Activated CD8-positive, alpha-beta memory T cell treated with anti-CD3 and anti-CD28 coated beads for 24 hours (primary cell): ENCODE measurements around the gene IRF1.
A peak's percentile ranks its signal among the peaks of the same experiment; 100 is the strongest.

Experiments
- DNase-seq: peaks from one replicate; pipeline ENCODE4 v3.0.0-alpha.2; 2020

The IRF1 gene

DNA sequence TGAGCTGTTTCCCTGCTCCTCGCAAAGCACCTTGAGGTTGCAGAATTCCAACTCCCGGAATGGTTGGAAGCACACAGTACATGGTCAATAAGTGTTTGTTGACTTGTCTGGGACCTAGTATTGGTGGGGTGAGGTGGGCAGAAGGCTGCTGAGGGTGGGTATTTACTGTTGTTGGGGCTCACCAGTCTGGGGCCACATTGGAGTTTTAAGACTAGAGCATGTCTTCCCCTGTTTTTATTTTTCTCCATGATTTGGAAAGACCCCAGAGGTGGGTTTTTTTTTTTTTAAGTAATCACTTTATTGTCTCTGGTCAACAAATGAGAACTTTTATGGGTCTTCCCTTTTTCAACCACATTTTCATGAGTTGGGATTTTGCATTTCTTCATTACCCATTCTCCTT is 55.1 kb downstream of the IRF1 start:
- DNase-seq: peak; percentile 40

DNA sequence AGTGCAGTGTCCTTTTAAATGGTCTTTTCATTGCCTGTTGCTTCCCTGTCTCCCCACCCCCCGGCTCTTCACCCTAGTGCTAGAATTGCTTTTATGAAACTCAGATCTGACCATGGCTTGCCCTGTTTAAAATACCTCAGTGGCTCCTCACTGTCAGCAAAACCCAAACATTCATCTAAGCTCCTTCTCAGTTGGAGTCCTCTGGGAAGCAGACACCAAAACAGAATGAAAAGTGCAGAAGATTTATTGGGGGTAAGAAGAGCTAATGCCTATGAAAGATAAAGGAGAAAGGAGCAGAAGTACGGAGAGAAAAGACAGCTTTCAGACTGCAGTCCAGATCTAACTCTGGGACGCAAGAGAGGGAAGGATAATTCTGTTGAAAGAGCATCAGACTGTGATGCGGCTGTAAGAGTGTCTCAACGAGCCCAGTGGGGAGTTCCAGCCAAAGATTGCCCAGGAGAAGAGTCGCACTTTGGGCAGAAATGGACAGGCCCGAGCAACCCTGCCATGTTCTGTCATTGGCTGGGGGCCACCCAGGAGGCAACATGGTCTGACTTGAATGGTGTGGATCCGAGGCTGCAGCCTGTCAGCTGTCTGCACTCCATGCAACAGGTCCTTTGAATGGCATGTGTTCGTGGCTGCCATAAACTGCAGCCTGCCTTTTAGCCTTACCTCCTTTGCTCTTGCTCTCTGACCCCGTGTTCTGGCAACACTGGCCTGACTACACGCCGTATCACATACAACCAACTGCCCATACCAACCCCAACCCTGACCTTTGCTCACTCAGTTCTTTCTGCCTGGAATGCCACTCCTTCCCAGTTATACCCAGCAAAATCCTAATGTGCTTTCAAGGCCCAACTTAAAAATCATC is 55.9 kb downstream of the IRF1 start:
- peak; percentile 47 for DNase-seq

DNA sequence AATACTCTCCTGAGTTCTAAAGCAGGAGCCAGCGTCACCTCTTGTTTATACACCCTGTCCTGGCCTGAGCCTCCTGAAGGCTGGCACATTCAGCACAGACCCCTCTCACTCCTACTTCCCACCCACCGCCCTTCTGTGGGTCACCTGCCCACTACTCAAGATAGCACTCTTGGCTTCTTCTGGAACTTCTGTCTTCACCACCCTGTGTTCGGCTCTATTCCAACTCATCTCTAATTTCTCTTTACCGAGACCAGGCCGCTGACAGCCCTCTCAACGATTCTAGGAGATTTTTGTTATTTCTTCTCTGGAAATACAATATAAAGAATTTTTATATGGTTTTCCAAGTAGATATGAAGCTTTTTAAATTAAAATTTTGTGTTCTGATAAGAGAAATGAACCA is 57.4 kb downstream of the IRF1 start:
- peak; percentile 30 for DNase-seq

DNA sequence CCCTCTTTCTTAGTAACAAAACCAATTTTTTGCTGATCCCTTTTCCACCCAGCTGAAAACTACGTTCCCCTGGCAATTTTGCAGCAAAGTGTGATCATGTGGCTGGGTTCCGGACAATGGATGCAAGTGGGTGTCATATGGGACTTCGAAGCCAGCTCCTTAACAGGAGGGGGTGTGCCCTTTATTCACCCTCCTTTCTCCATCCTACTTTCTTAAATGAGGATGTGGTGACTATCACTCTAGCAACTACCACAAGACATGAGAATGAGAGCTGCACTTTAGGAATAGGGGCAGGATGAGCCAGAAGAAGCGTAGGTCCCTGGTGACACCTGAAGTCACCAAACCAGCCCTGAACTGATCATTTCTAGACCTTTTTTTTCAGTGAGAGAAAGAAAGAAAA is 58.9 kb downstream of the IRF1 start:
- DNase-seq: peak; percentile 52
